ENCODE results near the gene NDUFS6.

The NDUFS6 gene

DNA sequence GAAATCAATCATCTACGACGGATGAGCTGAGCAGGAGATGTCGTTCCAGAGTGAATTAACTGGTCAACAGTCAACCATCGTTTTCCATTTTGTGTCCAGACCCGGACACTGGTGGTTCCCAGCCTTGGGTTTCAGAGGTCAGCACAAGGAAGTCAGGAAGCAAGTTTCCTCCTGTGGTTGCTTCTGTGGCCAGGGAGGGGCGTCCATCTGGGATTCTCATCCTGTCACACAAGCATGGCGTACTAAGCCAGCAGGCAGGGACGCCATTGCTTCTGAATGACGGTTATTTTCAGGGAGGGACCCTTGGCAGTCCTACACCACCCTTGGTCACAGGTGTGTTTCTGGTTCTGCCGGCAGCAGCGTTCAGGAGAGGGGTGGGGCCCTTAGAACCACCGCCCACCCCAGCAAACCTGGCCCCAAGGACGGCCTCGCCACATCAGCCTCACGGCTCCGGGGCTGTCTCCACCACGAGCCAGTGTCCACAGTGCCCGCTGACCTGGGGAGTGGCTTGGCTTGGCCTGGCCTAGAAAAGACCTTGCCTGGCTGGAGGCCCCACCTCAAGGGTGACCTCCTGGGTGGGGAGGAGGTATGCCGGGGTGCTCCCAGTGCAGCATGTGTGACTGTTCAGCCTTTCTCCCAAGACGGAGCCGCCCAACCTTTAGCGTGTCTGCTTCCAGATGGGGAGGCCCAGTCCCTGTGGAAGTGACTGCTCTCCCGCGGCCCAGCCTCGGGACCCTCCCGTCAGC, 25.2 kb downstream of the NDUFS6 start:
- WGBS, 2 experiments = 88 to 89% methylated on average over 26 of the region's 26 CpGs
- Histone ChIP-seq H3K27ac (ENCODE audit: insufficient read depth, low read depth, low read length, poor library complexity, severe bottlenecking) (no peak overlapping the region), H3K27me3 (ENCODE audit: control insufficient read depth, insufficient read depth, low read length, poor library complexity, severe bottlenecking) (no peaks in the 10 kb centered on the region), H3K9me3 (ENCODE audit: control insufficient read depth, low read length) (no peaks in the 10 kb centered on the region), H3K4me1 (ENCODE audit: control insufficient read depth, insufficient read depth, low read length) (peaks cover 7% of the 10 kb centered on the region), H3K4me3 (ENCODE audit: insufficient read depth, low read depth, low read length) (no peak overlapping the region), H3K36me3 (ENCODE audit: control insufficient read depth, insufficient read depth, low read length) (peaks cover under 1% of the 10 kb centered on the region)

DNA sequence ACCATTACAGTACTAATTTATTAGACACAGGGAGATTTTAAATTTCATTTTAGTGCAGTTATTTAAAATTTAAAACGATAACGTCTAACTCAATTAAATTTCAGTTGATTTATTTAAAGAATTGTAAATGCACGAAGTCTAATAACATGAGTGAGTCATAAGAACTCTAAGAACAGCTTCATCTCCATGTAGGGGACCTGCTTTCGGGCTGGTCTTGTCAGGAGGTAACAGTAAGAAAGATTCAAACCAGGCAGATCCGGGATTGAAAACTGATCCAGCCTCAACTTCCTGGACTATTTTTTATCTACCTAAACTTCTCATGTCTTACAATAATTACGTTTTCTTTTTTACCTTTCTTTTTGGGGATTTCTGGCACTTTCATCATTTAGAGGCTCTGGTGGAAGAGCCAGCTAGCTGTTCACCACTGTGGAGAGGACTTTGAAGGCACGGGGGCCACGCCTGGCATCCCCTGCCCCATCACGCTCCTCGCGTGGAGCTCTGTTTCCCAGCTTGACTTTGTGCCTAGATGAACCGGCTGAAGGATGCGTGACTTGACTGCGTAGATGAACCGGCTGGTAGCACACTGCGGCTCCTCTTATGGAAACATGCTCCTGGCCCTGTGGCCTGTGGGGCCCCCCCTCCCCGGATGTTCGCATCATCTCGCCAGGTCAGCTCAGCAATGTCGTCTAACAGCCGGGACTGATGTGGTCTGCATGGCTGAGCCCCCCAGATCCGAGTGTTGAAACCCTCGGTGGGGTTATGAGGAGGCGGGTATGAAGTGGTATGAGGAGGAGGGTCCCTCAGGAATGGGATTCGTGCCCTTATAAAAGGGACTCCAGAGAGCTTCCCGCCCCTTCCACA, 26.0 kb downstream of the NDUFS6 start:
- Histone ChIP-seq H3K4me1 (ENCODE audit: control insufficient read depth, insufficient read depth, low read length) (peaks cover 14% of the 10 kb centered on the region), H3K4me3 (ENCODE audit: insufficient read depth, low read depth, low read length) (no peak overlapping the region), H3K9me3 (ENCODE audit: control insufficient read depth, low read length) (no peaks in the 10 kb centered on the region), H3K36me3 (ENCODE audit: control insufficient read depth, insufficient read depth, low read length) (no peaks in the 10 kb centered on the region), H3K27ac (ENCODE audit: insufficient read depth, low read depth, low read length, poor library complexity, severe bottlenecking) (no peak overlapping the region), H3K27me3 (ENCODE audit: control insufficient read depth, insufficient read depth, low read length, poor library complexity, severe bottlenecking) (no peaks in the 10 kb centered on the region)
- WGBS, 2 experiments = 94 to 96% methylated on average over 24 to 26 of the region's 26 CpGs

DNA sequence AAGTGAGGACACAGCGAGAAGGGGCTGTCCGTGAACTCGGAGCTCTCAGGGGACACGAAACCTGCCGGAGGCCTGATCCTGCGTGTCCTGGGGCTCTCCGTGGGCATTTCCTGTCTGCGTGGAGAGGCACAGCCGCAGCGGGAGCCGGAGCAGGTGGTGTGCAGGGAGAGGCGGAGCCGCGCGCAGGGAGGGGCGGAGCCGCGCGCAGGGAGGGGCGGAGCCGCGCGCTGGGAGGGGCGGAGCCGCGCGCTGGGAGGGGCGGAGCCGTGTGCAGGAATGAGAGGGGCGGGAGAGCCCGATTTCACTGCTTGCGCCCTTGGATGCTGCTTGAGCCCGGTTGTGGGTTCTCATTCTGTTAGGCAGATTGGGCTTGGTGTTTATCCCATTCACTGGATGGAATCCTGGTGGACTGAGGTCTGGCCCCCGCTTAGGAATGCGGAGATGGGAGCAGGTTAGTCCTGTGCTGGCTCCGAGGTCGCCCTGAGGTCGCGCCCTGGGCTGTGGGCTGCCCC, 26.7 kb downstream of the NDUFS6 start:
- H3K27me3 ChIP-seq (ENCODE audit: control insufficient read depth, insufficient read depth, low read length, poor library complexity, severe bottlenecking) = no peaks in the 10 kb centered on the region
- 82 to 84% methylated on average over 39 of the region's 39 CpGs for WGBS, 2 experiments
- H3K4me3 ChIP-seq (ENCODE audit: insufficient read depth, low read depth, low read length) = no peak overlapping the region

DNA sequence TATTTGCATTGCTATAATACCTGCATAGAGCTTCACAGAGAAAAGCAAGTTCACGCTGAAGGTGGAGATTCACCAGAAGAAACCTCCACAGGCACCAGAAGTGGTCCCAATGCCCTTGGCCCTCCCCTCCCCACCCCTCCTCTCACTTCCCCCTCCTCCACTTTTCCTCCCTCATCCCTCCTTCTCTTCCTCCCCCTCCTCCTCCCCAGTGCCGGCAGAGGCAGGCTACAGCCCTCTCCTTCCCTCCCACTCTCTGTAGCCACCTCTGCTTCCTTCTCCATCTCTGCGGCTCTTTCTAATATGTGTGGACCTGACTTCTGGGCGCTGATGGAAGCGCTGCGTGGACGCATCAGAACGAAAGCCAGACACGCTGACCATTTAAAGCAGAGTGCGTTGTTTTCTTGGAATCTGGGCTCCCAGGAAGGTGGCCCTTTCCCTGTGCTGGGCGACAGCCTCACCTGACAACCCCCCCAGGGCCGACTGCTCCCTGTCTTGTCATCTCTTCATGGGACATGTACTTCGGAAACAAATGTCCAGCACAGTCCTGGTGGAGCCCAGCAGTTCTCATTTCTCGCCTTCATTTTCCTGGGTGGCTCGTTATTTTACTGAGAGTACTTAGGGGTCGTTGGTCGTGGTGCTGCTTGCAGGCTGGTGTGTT, 29.5 kb downstream of the NDUFS6 start:
- no peaks in the 10 kb centered on the region for H3K27me3 ChIP-seq (ENCODE audit: control insufficient read depth, insufficient read depth, low read length, poor library complexity, severe bottlenecking)
- H3K36me3 ChIP-seq (ENCODE audit: control insufficient read depth, insufficient read depth, low read length) = no peaks in the 10 kb centered on the region
- peaks cover 32% of the 10 kb centered on the region for H3K4me1 ChIP-seq (ENCODE audit: control insufficient read depth, insufficient read depth, low read length)
- no peak overlapping the region for H3K27ac ChIP-seq (ENCODE audit: insufficient read depth, low read depth, low read length, poor library complexity, severe bottlenecking)
- H3K9me3 ChIP-seq (ENCODE audit: control insufficient read depth, low read length) = no peaks in the 10 kb centered on the region
- WGBS, 2 experiments = 88 to 89% methylated on average over 17 of the region's 17 CpGs
- no peak overlapping the region for H3K4me3 ChIP-seq (ENCODE audit: insufficient read depth, low read depth, low read length)

More for the DNA sequence above, 26.7 kb downstream of the NDUFS6 start:
- Histone ChIP-seq H3K36me3 (ENCODE audit: control insufficient read depth, insufficient read depth, low read length) (no peaks in the 10 kb centered on the region), H3K4me1 (ENCODE audit: control insufficient read depth, insufficient read depth, low read length) (peaks cover 18% of the 10 kb centered on the region), H3K9me3 (ENCODE audit: control insufficient read depth, low read length) (no peaks in the 10 kb centered on the region), H3K27ac (ENCODE audit: insufficient read depth, low read depth, low read length, poor library complexity, severe bottlenecking) (no peak overlapping the region)

DNA sequence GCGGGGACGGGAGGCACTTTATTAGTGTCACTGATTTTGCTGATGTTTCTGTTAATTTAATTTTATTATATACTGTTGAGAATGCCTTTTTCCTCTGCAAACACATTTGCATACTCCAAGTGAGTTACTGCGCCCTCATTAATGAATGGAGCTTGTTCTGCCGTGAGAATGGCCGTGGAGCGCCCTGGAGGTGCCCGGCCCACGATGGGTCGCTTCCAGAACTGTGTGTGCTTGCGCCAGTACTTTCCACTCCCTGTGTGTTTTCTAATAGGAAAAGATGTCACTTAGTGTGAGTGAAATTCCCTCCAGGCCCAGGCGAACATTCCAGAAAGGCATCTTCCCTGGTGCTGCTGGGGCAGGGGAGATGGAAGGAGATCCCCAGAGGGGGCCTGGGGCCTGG, 30.1 kb downstream of the NDUFS6 start:
- 91% methylated on average over 11 of the region's 11 CpGs for WGBS, 2 experiments
- H3K4me3 ChIP-seq (ENCODE audit: insufficient read depth, low read depth, low read length) = no peak overlapping the region
- H3K27ac ChIP-seq (ENCODE audit: insufficient read depth, low read depth, low read length, poor library complexity, severe bottlenecking) = no peak overlapping the region
- H3K9me3 ChIP-seq (ENCODE audit: control insufficient read depth, low read length) = no peaks in the 10 kb centered on the region
- H3K36me3 ChIP-seq (ENCODE audit: control insufficient read depth, insufficient read depth, low read length) = no peaks in the 10 kb centered on the region
- H3K27me3 ChIP-seq (ENCODE audit: control insufficient read depth, insufficient read depth, low read length, poor library complexity, severe bottlenecking) = no peaks in the 10 kb centered on the region
- peaks cover 32% of the 10 kb centered on the region for H3K4me1 ChIP-seq (ENCODE audit: control insufficient read depth, insufficient read depth, low read length)

DNA sequence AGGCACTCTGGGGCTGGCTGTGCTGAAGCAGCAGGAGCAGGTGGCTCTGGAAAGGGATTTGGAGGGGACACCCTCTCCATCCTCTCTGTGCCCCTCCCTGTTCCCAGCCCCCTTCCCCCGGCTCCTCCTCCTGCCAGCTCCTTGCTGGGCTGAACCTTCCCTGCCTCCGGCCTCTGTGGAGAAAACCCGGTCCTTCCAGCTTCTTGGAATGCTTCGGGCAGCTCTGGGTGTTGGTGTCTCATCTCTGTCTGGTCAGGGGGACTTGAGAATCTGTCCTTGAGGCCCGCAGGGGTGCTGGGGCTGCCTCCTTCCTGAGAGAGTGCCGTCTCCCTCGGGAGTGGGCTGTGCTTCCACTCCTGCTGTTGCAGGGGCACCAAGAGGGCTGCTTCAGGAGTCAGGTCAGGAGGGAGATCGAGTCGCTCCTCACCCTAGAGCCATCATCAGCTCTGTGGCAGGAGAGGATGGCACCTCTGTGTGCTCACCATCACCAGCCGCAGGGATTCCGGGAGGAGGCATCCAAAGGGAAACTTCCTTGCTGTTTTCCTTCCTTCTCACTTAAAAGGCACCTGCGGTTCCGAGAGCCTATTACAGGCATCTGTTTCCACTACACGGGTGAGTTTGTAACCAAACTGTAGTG, 30.6 kb downstream of the NDUFS6 start:
- 52 to 56% methylated on average over 14 of the region's 14 CpGs for WGBS, 2 experiments
- H3K4me1 ChIP-seq (ENCODE audit: control insufficient read depth, insufficient read depth, low read length) = peaks cover 32% of the 10 kb centered on the region
- H3K4me3 ChIP-seq (ENCODE audit: insufficient read depth, low read depth, low read length) = no peak overlapping the region
- H3K9me3 ChIP-seq (ENCODE audit: control insufficient read depth, low read length) = no peaks in the 10 kb centered on the region
- H3K36me3 ChIP-seq (ENCODE audit: control insufficient read depth, insufficient read depth, low read length) = no peaks in the 10 kb centered on the region
- H3K27ac ChIP-seq (ENCODE audit: insufficient read depth, low read depth, low read length, poor library complexity, severe bottlenecking) = no peak overlapping the region
- H3K27me3 ChIP-seq (ENCODE audit: control insufficient read depth, insufficient read depth, low read length, poor library complexity, severe bottlenecking) = no peaks in the 10 kb centered on the region

DNA sequence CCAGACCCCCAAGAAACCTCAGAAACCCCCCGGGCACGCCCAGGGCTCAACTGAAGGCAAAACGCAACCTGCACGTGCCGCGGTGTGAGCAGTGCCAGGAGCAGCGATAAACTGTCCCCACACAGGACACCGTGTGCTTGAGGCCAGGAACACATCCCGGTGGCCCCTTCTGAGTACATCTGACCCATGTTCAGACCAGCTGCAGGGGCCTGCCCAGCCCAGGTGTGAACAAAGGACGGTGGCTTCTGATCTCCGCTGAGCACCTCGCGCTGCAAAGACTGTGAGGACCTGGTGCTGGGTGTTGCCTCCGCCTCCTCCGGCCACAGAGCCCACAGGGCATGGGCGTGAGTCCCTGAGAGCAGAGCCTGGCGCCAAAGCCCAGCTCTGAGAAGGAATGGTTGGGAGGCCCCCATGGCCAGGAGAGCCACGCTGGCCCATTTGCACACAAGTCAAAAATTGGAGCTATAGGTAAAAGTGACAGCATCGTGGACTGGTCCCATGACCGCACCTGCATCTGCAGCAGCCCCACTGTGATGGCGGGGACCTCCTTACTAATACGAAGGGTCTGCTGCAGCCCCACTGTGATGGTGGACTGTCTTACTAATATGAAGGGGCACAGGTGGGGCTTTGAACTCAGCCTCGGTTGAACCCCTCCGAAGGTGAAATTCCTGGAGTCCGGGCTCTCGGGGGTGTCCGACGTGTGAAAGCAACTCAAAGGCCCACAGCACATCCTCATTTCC, 31.5 kb downstream of the NDUFS6 start:
- H3K36me3 ChIP-seq (ENCODE audit: control insufficient read depth, insufficient read depth, low read length) = no peaks in the 10 kb centered on the region
- no peak overlapping the region for H3K4me3 ChIP-seq (ENCODE audit: insufficient read depth, low read depth, low read length)
- no peak overlapping the region for H3K27ac ChIP-seq (ENCODE audit: insufficient read depth, low read depth, low read length, poor library complexity, severe bottlenecking)
- no peaks in the 10 kb centered on the region for H3K27me3 ChIP-seq (ENCODE audit: control insufficient read depth, insufficient read depth, low read length, poor library complexity, severe bottlenecking)
- H3K9me3 ChIP-seq (ENCODE audit: control insufficient read depth, low read length) = no peaks in the 10 kb centered on the region
- peaks cover 32% of the 10 kb centered on the region for H3K4me1 ChIP-seq (ENCODE audit: control insufficient read depth, insufficient read depth, low read length)
- 95% methylated on average over 28 of the region's 28 CpGs for WGBS, 2 experiments

DNA sequence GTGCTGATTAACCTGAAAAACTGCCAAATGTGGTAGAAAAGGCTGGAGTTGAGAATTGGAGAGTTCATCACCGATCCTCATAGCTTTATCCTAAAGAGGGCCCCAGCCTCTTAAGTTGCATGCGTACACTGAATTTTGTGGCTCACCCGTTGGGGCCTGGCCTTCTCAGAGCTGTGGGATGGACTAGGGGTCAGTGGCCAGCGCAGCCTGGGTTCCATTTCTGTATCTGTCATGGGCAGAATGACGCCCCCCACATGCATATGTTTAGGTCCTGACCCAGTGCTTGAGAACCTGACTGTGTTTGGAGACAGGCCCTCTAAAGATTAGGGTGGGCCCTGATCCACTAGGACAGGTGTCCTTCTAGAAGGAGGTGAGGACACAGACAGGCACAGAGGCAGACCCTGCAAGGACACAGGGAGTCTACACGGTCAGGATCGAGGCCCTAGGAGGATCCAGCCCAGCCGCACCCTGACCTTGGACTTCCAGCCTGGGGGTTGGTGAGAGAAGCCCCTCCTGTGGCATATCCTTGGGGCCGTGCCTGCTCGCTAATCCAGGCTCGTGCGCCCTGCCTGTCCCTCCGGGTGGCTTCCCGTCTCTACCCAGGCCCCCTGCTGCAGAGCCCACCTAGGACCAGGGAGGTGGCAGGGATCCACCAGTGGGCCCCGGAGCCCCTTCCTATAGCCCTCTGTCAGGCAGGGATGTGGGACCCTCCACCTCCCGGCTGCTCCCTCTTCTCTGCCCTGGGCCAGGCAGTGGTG, 32.2 kb downstream of the NDUFS6 start:
- Histone ChIP-seq H3K9me3 (ENCODE audit: control insufficient read depth, low read length) (no peaks in the 10 kb centered on the region), H3K4me1 (ENCODE audit: control insufficient read depth, insufficient read depth, low read length) (peaks cover 32% of the 10 kb centered on the region), H3K36me3 (ENCODE audit: control insufficient read depth, insufficient read depth, low read length) (no peaks in the 10 kb centered on the region), H3K27me3 (ENCODE audit: control insufficient read depth, insufficient read depth, low read length, poor library complexity, severe bottlenecking) (no peaks in the 10 kb centered on the region), H3K4me3 (ENCODE audit: insufficient read depth, low read depth, low read length) (no peak overlapping the region), H3K27ac (ENCODE audit: insufficient read depth, low read depth, low read length, poor library complexity, severe bottlenecking) (no peak overlapping the region)
- 94 to 96% methylated on average over 16 of the region's 16 CpGs for WGBS, 2 experiments

DNA sequence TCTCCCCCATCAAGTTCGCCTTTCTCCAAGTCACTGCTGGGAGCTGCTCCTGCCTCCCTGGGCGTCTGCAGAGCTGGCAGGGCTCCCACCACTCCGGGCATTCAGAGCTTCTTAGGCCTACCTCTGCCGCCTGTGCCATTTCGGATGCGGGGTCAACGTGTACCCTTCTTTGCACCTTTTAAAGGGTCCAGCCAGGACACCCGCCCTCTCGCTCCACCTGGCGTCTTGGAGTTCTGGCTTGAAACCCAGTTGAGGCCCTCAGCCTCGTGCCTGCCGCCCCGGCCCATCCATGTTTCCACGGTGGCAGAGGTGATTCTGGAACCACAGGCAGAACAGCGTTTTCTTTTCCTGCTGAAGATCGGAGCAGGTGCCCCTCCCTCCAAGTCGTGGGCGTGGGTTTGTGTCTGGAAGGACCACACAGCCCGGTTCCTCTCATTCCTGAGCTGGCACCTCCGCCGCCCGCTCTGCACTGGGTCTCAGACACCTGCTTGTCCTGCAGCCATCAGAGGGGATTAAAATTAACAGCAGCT, 32.9 kb downstream of the NDUFS6 start:
- no peaks in the 10 kb centered on the region for H3K27me3 ChIP-seq (ENCODE audit: control insufficient read depth, insufficient read depth, low read length, poor library complexity, severe bottlenecking)
- H3K4me3 ChIP-seq (ENCODE audit: insufficient read depth, low read depth, low read length) = no peak overlapping the region
- H3K9me3 ChIP-seq (ENCODE audit: control insufficient read depth, low read length) = no peaks in the 10 kb centered on the region
- H3K36me3 ChIP-seq (ENCODE audit: control insufficient read depth, insufficient read depth, low read length) = no peaks in the 10 kb centered on the region
- 81 to 83% methylated on average over 22 of the region's 22 CpGs for WGBS, 2 experiments
- H3K27ac ChIP-seq (ENCODE audit: insufficient read depth, low read depth, low read length, poor library complexity, severe bottlenecking) = no peak overlapping the region
- H3K4me1 ChIP-seq (ENCODE audit: control insufficient read depth, insufficient read depth, low read length) = peaks cover 32% of the 10 kb centered on the region
